ENCODE results near the gene PIGQ.
"Not testable (repeated sequence)": the region's sequence is repeated elsewhere in the genome, so short reads cannot be mapped to it uniquely, and the experiment has no call there.

PIGQ gene

DNA sequence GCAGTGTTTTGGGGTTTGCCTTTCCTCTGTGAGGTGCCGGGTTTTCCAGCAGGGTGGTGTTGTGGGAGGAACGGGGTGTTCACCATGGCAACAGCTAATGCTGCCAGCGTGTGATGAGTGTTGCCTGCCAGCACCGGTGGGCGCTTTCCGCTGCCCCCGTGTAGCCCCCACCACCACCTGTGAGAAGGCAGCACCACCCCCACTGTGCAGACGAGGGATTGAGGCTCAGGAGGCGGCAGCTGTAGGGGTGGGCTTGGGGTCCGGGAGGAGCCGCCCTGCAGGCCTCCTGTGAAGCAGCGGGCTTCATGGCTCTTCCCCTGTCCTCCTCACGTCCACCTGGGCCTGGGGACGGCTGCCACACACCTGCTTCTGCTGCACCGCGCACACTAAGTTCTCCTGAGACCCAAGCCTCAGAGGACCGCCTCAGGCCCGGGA lies 25.3 kb downstream of the PIGQ start:
- Histone ChIP-seq H3K4me1 (ENCODE audit: control insufficient read depth, insufficient read depth, low read length) (peaks cover 8% of the 10 kb centered on the region), H3K4me3 (ENCODE audit: insufficient read depth, low read depth, low read length) (no peak overlapping the region), H3K27me3 (ENCODE audit: control insufficient read depth, insufficient read depth, low read length, poor library complexity, severe bottlenecking) (peaks cover 10% of the 10 kb centered on the region), H3K9me3 (ENCODE audit: control insufficient read depth, low read length) (no peaks in the 10 kb centered on the region), H3K27ac (ENCODE audit: insufficient read depth, low read depth, low read length, poor library complexity, severe bottlenecking) (no peak overlapping the region), H3K36me3 (ENCODE audit: control insufficient read depth, insufficient read depth, low read length) (peaks cover 7% of the 10 kb centered on the region)
- 90% methylated on average over 18 of the region's 18 CpGs for WGBS, 2 experiments

DNA sequence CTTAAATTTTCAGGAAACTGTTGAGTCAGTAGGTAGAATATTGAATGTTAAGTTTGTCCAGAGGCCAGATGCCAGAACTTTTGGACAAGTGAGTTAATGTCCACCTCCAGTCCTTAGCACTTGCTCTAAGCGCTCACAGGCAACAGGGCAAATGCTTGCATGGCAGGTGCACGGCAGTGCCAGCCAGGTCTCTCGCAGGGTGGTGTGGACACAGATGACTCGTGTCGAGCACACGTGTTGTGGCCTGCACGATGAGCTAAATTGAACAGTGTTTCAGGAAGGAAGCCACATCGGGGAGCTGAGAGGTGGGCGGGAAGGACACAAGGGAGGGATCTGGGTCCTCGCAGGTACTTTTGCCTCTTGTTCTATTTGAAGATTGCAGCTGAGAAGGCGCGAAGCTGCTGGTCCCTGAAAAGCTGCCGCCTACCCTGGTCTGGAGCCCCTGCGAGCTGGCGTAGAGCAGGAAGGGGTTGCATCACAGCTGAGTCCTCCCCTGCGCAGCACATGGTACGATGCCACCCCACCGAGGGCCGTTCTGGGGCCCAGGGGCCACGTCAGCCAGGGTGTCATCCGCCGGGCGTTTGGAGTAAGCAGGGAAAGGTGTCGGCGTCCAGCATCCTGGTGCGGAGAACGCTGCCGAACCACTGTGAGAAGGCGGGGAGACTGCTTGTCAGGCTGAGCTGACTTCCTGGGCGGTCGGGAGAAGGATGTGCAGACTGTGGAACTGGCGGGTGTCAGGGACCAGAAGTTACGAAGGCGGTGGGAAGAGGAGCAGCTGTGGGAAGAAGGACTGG lies 26.4 kb downstream of the PIGQ start:
- 95 to 97% methylated on average over 34 of the region's 34 CpGs for WGBS, 2 experiments
- Histone ChIP-seq H3K27ac (ENCODE audit: insufficient read depth, low read depth, low read length, poor library complexity, severe bottlenecking) (no peak overlapping the region), H3K4me3 (ENCODE audit: insufficient read depth, low read depth, low read length) (no peak overlapping the region), H3K9me3 (ENCODE audit: control insufficient read depth, low read length) (no peaks in the 10 kb centered on the region), H3K4me1 (ENCODE audit: control insufficient read depth, insufficient read depth, low read length) (peaks cover 2% of the 10 kb centered on the region), H3K36me3 (ENCODE audit: control insufficient read depth, insufficient read depth, low read length) (peaks cover 7% of the 10 kb centered on the region), H3K27me3 (ENCODE audit: control insufficient read depth, insufficient read depth, low read length, poor library complexity, severe bottlenecking) (peaks cover 1% of the 10 kb centered on the region)

DNA sequence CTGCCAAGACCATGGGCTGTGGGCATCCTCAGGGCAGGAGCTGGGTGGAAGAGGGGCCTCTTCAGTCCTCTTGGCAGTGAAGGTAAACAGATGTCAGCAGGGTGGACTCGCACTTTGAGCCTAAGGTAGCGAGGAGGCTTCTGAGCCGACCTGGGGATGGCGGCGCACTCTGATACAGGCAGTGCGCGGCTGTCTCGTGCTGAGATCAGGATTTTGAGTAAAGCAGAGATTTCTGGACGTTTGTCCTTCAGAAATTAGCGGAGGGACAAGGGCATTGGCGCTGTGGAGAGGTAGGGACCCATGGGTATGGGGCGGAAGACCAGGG lies 26.9 kb downstream of the PIGQ start:
- no peak overlapping the region for H3K4me3 ChIP-seq (ENCODE audit: insufficient read depth, low read depth, low read length)
- WGBS, 2 experiments: 95% methylated on average over 12 of the region's 12 CpGs
- H3K27me3 ChIP-seq (ENCODE audit: control insufficient read depth, insufficient read depth, low read length, poor library complexity, severe bottlenecking): no peaks in the 10 kb centered on the region
- H3K27ac ChIP-seq (ENCODE audit: insufficient read depth, low read depth, low read length, poor library complexity, severe bottlenecking): no peak overlapping the region
- peaks cover 7% of the 10 kb centered on the region for H3K36me3 ChIP-seq (ENCODE audit: control insufficient read depth, insufficient read depth, low read length)
- H3K9me3 ChIP-seq (ENCODE audit: control insufficient read depth, low read length): no peaks in the 10 kb centered on the region
- no peaks in the 10 kb centered on the region for H3K4me1 ChIP-seq (ENCODE audit: control insufficient read depth, insufficient read depth, low read length)

DNA sequence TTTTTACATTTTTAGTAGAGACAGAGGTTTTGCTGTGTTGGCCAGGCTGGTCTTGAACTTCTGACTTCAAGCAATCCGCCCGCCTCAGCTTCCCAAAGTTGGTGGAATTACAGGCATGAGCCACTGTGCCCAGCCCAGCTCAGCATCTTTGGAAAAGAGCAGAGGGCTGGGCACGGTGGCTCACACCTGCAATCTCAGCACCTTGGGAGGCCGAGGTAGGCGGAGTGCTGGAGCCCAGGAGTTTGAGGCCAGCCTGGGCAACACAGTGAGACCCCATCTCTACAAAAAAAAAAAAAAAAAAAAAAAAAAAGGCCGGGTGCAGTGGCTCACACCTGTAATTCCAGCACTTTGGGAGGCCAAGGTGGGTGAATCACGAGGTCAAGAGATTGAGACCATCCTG lies 27.9 kb downstream of the PIGQ start:
- not testable (repeated sequence) for H3K4me3 ChIP-seq (ENCODE audit: insufficient read depth, low read depth, low read length); H3K27me3 ChIP-seq (ENCODE audit: control insufficient read depth, insufficient read depth, low read length, poor library complexity, severe bottlenecking); H3K27ac ChIP-seq (ENCODE audit: insufficient read depth, low read depth, low read length, poor library complexity, severe bottlenecking); H3K36me3 ChIP-seq (ENCODE audit: control insufficient read depth, insufficient read depth, low read length); H3K9me3 ChIP-seq (ENCODE audit: control insufficient read depth, low read length); H3K4me1 ChIP-seq (ENCODE audit: control insufficient read depth, insufficient read depth, low read length)
- 91 to 96% methylated on average over 7 of the region's 7 CpGs for WGBS, 2 experiments

DNA sequence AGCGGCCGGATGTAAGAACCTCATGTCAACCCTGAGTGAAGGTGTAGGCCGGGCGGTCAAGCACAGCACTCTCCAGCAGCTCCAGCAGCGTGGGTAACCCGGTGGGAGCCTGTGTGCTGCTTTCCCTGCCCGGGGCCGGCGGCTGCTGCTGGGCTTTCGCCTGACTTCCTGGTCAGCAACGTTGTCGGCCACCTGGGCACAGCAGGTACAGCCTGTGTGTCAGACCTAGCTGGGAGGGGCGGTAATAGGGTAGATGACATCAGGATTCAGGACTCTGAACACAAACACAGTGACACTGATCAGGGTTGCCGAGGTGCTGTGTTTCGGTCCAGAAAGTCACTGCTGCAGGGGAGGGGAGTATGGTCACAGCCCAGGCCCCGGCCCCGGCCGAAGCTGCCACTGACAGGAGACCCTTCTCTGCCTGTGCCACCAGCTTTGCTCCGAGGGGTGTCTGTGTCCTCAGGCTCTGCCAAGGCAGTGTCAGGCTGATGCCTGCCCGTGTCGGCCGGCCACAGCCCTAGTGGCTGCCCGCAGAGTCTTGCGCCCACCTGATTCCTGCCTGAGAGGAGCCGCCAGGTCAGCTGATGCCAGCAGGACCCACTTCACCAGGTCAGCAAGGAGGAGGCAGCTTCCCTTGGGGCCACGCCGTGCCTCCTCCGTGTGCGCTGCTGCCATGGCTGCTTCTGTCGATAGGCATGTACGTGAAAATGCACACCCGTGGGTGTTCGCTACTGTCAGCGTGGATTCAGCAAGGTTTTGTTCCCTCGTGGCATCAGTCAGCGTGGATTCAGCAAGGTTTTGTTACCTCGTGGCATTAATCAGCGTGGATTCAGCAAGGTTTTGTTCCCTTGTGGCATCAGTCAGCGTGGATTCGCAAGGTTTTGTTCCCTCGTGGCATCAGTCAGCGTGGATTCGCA lies 29.3 kb downstream of the PIGQ start:
- Histone ChIP-seq H3K27ac (ENCODE audit: insufficient read depth, low read depth, low read length, poor library complexity, severe bottlenecking) (no peak overlapping the region), H3K4me1 (ENCODE audit: control insufficient read depth, insufficient read depth, low read length) (no peaks in the 10 kb centered on the region), H3K4me3 (ENCODE audit: insufficient read depth, low read depth, low read length) (no peak overlapping the region), H3K27me3 (ENCODE audit: control insufficient read depth, insufficient read depth, low read length, poor library complexity, severe bottlenecking) (no peaks in the 10 kb centered on the region), H3K9me3 (ENCODE audit: control insufficient read depth, low read length) (no peaks in the 10 kb centered on the region), H3K36me3 (ENCODE audit: control insufficient read depth, insufficient read depth, low read length) (peaks cover 7% of the 10 kb centered on the region)
- WGBS, 2 experiments: 96% methylated on average over 40 of the region's 43 CpGs

DNA sequence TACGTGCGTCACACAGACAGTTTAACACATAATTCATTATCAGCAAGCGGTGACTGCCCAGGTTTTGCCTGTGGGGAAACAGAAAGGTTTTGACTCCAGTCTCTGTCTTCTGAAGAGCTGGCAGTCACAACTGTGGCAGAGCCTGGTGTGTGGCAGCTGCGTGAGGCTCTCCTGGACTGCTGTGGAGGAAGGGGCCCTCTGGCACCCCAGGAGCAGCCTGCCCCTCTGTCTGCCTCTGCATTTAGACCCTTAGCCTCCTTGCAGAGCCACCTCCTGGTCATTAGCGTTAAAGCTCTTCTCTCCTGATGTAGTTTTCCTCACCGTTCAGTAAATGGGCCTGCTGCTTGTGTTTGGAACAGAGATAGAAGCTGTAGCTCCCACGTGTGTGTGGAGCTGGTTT lies 31.0 kb downstream of the PIGQ start:
- Histone ChIP-seq H3K36me3 (ENCODE audit: control insufficient read depth, insufficient read depth, low read length) (peaks cover 7% of the 10 kb centered on the region), H3K27ac (ENCODE audit: insufficient read depth, low read depth, low read length, poor library complexity, severe bottlenecking) (no peak overlapping the region), H3K4me3 (ENCODE audit: insufficient read depth, low read depth, low read length) (no peak overlapping the region), H3K4me1 (ENCODE audit: control insufficient read depth, insufficient read depth, low read length) (no peaks in the 10 kb centered on the region), H3K27me3 (ENCODE audit: control insufficient read depth, insufficient read depth, low read length, poor library complexity, severe bottlenecking) (no peaks in the 10 kb centered on the region), H3K9me3 (ENCODE audit: control insufficient read depth, low read length) (no peaks in the 10 kb centered on the region)
- WGBS, 2 experiments: 56 to 62% methylated on average over 7 of the region's 7 CpGs

DNA sequence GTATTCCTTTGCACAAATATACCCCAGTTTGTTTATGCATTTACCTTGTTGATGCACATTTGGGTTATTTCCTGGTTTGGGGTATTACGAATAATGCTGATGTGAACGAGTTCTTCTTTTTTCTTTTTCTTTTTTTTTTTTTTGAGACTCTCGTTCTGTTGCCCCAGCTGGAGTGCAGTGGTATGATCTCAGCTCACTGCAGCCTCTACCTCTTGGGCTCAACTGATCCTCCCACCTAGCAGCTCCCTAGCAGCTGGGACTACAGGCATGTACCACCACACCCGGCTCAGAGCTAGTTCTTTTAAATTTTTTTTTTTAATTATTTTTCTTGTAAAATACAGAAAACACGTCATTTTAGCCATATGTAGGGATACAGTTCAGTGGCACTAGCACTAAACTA lies 34.2 kb downstream of the PIGQ start:
- peaks cover 4% of the 10 kb centered on the region for H3K36me3 ChIP-seq (ENCODE audit: control insufficient read depth, insufficient read depth, low read length)
- no peaks in the 10 kb centered on the region for H3K4me1 ChIP-seq (ENCODE audit: control insufficient read depth, insufficient read depth, low read length)
- no peaks in the 10 kb centered on the region for H3K9me3 ChIP-seq (ENCODE audit: control insufficient read depth, low read length)
- WGBS, 2 experiments: 94 to 95% methylated on average over 4 to 5 of the region's 5 CpGs
- H3K27ac ChIP-seq (ENCODE audit: insufficient read depth, low read depth, low read length, poor library complexity, severe bottlenecking): no peak overlapping the region
- H3K4me3 ChIP-seq (ENCODE audit: insufficient read depth, low read depth, low read length): no peak overlapping the region
- H3K27me3 ChIP-seq (ENCODE audit: control insufficient read depth, insufficient read depth, low read length, poor library complexity, severe bottlenecking): no peaks in the 10 kb centered on the region

DNA sequence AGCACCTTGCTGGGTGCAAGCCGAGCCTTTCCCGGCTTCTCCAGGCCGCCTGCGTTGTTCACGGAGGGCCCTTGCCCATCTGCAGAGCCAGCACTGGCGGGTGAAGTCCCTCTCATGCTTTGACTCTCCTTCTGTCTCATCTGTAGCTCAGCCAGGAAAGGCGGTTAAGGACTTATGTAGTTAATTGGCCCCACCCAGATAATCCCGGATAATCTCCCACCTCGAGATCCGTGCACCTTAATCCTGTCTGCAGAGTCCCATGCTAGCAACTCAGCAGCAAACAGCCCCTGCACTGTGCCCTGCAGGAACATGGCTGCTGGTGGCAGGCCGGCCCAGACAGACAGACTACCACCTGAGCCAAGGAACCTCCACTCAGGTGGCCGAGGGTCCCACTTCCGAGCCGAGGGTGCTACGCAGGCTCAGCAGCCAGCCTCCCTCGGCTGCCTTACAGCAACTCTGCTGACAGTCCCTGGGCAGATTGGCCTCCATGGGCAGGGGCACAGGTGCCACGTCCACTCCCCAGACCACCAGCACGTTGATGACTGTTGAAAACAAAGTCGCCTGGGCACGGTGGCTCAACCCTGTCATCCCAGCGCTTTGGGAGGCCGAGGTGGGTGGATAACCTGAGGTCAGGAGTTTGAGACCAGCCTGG lies 37.0 kb downstream of the PIGQ start:
- H3K9me3 ChIP-seq (ENCODE audit: control insufficient read depth, low read length): no peaks in the 10 kb centered on the region

DNA sequence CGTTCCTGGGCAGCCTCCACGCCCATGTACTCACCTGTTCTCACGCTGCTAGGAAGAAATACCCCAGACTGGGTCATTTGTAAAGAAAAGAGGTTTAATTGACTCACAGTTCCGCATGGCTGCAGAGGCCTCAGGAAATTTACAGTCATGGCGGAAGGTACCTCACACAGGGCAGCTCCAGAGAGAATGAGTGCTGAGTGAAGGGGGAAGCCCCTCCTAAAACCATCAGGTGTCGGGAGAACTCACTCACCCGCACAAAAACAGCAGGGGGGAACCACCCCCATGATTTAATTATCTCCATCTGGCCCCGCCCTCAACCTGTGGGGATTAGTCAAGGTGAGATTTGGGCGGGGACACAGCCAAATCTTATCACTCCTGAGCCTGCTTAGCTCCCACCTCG lies 38.3 kb downstream of the PIGQ start:
- WGBS, 2 experiments: 73 to 75% methylated on average over 9 to 10 of the region's 10 CpGs
- Histone ChIP-seq H3K27me3 (ENCODE audit: control insufficient read depth, insufficient read depth, low read length, poor library complexity, severe bottlenecking) (no peaks in the 10 kb centered on the region), H3K4me1 (ENCODE audit: control insufficient read depth, insufficient read depth, low read length) (no peaks in the 10 kb centered on the region), H3K27ac (ENCODE audit: insufficient read depth, low read depth, low read length, poor library complexity, severe bottlenecking) (no peak overlapping the region), H3K4me3 (ENCODE audit: insufficient read depth, low read depth, low read length) (no peak overlapping the region), H3K9me3 (ENCODE audit: control insufficient read depth, low read length) (no peaks in the 10 kb centered on the region), H3K36me3 (ENCODE audit: control insufficient read depth, insufficient read depth, low read length) (no peaks in the 10 kb centered on the region)

More for the DNA sequence above, 37.0 kb downstream of the PIGQ start:
- Histone ChIP-seq H3K27ac (ENCODE audit: insufficient read depth, low read depth, low read length, poor library complexity, severe bottlenecking) (no peak overlapping the region), H3K4me3 (ENCODE audit: insufficient read depth, low read depth, low read length) (no peak overlapping the region), H3K36me3 (ENCODE audit: control insufficient read depth, insufficient read depth, low read length) (no peaks in the 10 kb centered on the region), H3K27me3 (ENCODE audit: control insufficient read depth, insufficient read depth, low read length, poor library complexity, severe bottlenecking) (no peaks in the 10 kb centered on the region), H3K4me1 (ENCODE audit: control insufficient read depth, insufficient read depth, low read length) (no peaks in the 10 kb centered on the region)
- 93 to 94% methylated on average over 22 of the region's 22 CpGs for WGBS, 2 experiments

DNA sequence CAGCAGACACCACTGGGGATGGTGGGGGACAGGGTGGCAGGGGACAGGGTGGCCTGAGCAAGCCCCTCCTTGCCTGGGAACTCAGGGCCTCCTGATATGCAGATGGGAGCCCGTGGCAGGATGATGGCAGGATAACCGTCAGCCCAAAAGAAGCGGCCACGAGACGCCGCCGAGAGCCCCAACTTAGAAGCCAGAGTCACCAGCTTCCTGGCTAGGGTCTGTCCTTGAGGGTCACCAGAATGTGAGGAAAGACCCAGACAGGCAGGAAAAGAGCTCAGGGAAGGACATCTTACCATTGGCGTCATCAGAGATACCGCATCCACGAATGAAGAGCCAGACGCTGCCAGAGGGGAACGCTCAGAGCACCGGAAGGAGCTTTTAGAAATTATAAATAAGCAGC lies 39.5 kb downstream of the PIGQ start:
- no peaks in the 10 kb centered on the region for H3K27me3 ChIP-seq (ENCODE audit: control insufficient read depth, insufficient read depth, low read length, poor library complexity, severe bottlenecking)
- H3K4me3 ChIP-seq (ENCODE audit: insufficient read depth, low read depth, low read length): no peak overlapping the region
- no peaks in the 10 kb centered on the region for H3K36me3 ChIP-seq (ENCODE audit: control insufficient read depth, insufficient read depth, low read length)
- H3K27ac ChIP-seq (ENCODE audit: insufficient read depth, low read depth, low read length, poor library complexity, severe bottlenecking): no peak overlapping the region
- WGBS, 2 experiments: 95 to 96% methylated on average over 13 of the region's 13 CpGs
- no peaks in the 10 kb centered on the region for H3K9me3 ChIP-seq (ENCODE audit: control insufficient read depth, low read length)
- no peaks in the 10 kb centered on the region for H3K4me1 ChIP-seq (ENCODE audit: control insufficient read depth, insufficient read depth, low read length)

Data from ectodermal cell (in vitro differentiated cells).